ENCODE data around the gene ZNF768.

Gene ZNF768

DNA sequence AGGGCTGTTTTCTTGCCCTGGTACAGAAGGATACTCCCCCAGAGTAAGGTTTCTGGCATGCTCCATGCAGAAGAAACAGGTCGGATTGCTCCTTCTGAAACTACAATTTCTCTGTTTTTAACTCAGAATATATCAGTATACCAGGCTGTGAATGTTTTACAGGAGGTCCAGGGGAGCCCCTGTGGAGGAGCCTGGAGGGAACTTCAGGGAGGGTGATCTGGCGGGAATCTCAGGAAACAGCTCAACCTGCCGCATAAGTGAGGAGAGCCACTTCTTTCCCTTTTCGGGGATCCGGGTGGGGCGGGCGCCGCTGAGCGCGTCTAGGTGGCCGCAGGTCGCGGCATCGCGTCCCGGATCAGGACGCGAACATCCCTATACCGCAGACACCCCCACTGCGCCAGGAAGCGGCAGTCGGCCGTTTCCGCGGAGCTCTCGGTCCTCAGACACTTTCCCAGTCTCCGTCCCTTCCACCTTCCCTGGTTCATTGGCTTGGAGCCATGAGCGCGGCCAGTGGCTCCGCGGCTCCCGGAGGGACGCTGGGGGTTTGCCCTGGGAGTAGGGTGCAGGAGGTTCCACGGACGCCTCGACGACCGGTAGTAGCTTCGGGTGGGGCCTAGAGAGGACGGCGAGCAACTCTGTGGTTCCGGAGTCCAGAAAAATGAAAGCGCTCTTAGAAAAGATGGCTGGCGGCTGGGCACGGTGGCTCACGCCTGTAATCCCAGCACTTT lies 34.9 kb upstream of the ZNF768 start:
- TF ChIP-seq, protein P1, sequence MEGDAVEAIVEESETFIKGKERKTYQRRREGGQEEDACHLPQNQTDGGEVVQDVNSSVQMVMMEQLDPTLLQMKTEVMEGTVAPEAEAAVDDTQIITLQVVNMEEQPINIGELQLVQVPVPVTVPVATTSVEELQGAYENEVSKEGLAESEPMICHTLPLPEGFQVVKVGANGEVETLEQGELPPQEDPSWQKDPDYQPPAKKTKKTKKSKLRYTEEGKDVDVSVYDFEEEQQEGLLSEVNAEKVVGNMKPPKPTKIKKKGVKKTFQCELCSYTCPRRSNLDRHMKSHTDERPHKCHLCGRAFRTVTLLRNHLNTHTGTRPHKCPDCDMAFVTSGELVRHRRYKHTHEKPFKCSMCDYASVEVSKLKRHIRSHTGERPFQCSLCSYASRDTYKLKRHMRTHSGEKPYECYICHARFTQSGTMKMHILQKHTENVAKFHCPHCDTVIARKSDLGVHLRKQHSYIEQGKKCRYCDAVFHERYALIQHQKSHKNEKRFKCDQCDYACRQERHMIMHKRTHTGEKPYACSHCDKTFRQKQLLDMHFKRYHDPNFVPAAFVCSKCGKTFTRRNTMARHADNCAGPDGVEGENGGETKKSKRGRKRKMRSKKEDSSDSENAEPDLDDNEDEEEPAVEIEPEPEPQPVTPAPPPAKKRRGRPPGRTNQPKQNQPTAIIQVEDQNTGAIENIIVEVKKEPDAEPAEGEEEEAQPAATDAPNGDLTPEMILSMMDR (IDR thresholded peaks at IDR 0.05): no peak
- TF ChIP-seq ZFX (IDR thresholded peaks at IDR 0.05; ENCODE audit: borderline replicate concordance): no peak
- H3K27ac ChIP-seq: peak overlapping the region; percentile 66

DNA sequence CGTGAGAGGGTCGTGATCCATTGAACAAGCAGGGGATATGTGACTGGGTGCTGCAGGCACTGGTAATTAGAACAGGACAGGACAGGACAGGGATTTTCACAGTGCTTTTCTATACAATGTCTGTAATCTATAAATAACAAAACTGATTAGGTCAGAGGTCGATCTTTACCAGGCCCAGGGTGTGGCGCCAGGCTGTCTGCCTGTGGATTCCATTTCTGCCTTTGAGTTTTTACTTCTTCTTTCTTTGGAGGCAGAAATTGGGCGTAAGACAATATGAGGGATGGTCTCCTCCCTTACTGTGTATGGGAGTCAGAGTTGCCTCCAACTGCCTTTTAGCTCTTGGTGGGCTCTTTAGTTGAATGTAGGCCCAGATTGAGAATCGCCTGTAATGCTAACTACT lies 33.3 kb upstream of the ZNF768 start:
- peak overlapping the region; percentile 94 for H3K27ac ChIP-seq
- no peak for TF ChIP-seq ZFX (IDR thresholded peaks at IDR 0.05; ENCODE audit: borderline replicate concordance)
- TF ChIP-seq, protein P1 (IDR thresholded peaks at IDR 0.05): no peak

DNA sequence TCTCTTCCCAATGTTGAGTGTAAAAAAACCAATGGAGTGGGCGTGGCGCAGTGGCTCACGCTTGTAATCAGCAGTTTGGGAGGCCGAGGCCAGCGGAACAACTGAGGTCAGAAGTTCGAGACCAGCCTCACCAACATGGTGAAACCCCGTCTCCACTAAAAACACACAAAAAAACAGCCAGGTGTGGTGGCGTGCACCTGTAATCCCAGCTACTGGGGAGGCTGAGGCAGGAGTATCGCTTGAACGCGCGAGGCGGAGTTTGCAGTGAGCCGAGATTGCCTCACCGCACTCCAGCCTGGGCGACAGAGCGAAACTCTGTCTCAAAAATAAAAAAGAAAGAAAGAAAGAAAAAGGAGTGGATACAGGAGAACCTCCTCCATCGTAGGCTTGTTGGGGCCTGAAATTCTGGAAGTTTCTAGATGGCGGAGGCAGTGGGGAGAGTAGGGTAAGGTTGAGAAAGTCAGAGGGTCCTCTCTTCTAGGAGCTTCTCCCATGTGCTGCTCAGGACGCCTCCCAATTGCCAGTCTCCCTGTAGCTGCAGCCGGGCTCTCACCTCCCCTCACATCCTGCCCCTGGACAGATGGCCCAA lies 32.5 kb upstream of the ZNF768 start:
- H3K27ac ChIP-seq: peak overlapping the region; percentile 94
- TF ChIP-seq, protein P1 (IDR thresholded peaks at IDR 0.05): no peak
- TF ChIP-seq ZFX (IDR thresholded peaks at IDR 0.05; ENCODE audit: borderline replicate concordance): no peak

DNA sequence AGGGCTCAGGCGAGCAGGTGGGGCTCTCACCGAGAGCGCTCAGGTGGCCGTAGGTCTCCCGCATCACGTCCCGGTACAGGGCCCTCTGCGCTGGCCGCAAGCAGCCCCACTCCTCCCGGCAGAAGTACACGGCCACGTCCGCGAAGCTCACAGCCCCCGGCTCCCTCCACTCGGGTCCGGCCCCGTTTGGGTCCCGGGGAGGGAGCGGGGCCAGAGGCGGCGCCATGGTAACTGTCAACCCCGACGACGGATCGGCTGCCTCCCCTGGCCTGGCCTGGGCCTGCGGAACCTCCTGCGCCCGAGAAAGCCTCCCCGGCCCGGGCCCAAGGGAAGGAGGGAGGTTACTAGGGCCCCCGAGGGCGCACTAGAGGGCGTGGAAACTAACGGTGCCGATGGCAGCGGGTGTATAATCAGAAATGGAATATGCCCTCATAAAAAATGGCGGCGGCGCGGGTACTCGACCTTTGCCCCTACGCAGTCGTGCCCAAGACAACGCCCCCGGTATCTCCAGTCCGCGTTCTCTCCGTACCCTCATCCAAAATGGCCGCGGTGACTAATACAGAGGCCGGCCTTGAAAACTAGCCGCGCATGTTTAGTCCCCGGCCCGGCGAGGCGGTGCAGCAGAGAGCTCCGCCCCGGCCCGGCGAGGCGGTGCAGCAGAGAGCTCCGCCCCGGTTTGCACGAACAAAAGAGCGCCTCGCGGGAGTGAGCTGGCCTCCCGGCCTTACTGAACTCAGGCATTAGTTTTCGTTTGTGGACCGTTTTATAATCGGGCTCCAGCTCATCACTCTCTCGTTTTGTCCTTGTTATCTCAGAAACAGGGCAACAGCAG lies 31.8 kb upstream of the ZNF768 start, which contains the start of gene ZNF764:
Gene ZNF764 (minus strand): TSS at position 418 of the 832 bp plus-strand sequence. CDS start 192 bp downstream, at position 226.
- peak within 1 kb of the TSS; percentile 94 for H3K27ac ChIP-seq
- TF ChIP-seq ZFX (IDR thresholded peaks at IDR 0.05; ENCODE audit: borderline replicate concordance): no peak
- TF ChIP-seq, protein P1 (IDR thresholded peaks at IDR 0.05): 0 out of 2 replicates have a peak, but pooled peaks have one; percentile 10

DNA sequence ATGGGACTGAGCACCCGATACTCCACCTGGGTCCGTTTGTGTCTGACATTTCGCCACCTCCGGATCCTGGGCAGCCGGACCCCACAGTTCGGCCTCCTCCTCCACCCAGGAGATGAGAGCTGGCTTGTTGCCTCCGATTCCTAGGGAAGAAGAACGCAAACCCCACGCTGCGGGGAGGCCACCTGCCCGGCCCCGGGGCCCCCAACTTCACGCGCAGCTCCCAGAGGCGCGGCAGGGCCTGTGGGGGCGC lies 31.3 kb upstream of the ZNF768 start:
- H3K27ac ChIP-seq: peak overlapping the region; percentile 94
- TF ChIP-seq, protein P1 (IDR thresholded peaks at IDR 0.05): no peak
- no peak for TF ChIP-seq ZFX (IDR thresholded peaks at IDR 0.05; ENCODE audit: borderline replicate concordance)

DNA sequence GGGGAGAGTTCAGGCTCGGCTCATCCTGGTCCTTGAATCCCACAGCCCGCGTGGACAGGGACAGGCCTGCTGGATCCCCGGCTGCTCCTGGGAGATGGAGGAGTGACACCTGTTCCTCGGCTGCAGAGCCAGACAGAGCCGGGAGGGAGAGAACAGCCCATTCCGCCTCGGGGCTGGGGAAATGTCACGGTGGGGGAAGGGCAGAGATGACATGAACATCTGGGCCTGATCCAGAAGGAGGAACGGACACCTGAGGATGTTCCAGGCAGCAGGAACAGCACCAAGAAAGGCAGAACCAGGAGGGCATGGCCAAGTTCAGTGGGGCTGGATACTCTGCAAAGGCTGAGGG lies 29.7 kb upstream of the ZNF768 start:
- TF ChIP-seq, protein P1 (IDR thresholded peaks at IDR 0.05): no peak
- no peak for TF ChIP-seq ZFX (IDR thresholded peaks at IDR 0.05; ENCODE audit: borderline replicate concordance)
- peak overlapping the region; percentile 94 for H3K27ac ChIP-seq
